ENCODE results near the gene SMPDL3B.

Gene SMPDL3B

GRCh38 chr1:27941671-27942540 is 7.1 kb downstream of the SMPDL3B start:
- no peak for DNase-seq

- no peak for DNase-seq
These were observed 10.2 kb downstream of the SMPDL3B start for GRCh38 chr1:27945020-27945419.

- no peak for DNase-seq
These were observed 14.2 kb downstream of the SMPDL3B start for GRCh38 chr1:27949027-27949426.

GRCh38 chr1:27951396-27951795 is 16.6 kb downstream of the SMPDL3B start:
- no peak for DNase-seq

- DNase-seq = no peak
These were observed 17.3 kb downstream of the SMPDL3B start for GRCh38 chr1:27952147-27952546.

- DNase-seq = no peak
These were observed 19.4 kb downstream of the SMPDL3B start for GRCh38 chr1:27954186-27954585.

- DNase-seq = no peak
These were observed 20.3 kb downstream of the SMPDL3B start for GRCh38 chr1:27955076-27955475.

- no peak for DNase-seq
These were observed 22.0 kb downstream of the SMPDL3B start for GRCh38 chr1:27956761-27957160.

GRCh38 chr1:27957655-27958054 is 22.9 kb downstream of the SMPDL3B start:
- no peak for DNase-seq

- no peak for DNase-seq
These were observed 23.7 kb downstream of the SMPDL3B start for GRCh38 chr1:27958513-27958912.

GRCh38 chr1:27959792-27960603 is 25.2 kb downstream of the SMPDL3B start, which contains the start of gene XKR8:
Gene XKR8, plus strand, starts transcription at chr1:27959973. Its CDS starts 97 bp downstream, at chr1:27960070.
- DNase-seq = peak; percentile 87

GRCh38 chr1:27960762-27961645 is 26.2 kb downstream of the SMPDL3B start:
- DNase-seq = no peak

GRCh38 chr1:27961646-27962221 is 26.9 kb downstream of the SMPDL3B start:
- DNase-seq = no peak

GRCh38 chr1:27963393-27963792 is 28.6 kb downstream of the SMPDL3B start:
- no peak for DNase-seq

GRCh38 chr1:27966402-27967105 is 31.8 kb downstream of the SMPDL3B start:
- DNase-seq = no peak

GRCh38 chr1:27967106-27967883 is 32.5 kb downstream of the SMPDL3B start:
- DNase-seq = no peak

- DNase-seq = no peak
These were observed 33.2 kb downstream of the SMPDL3B start for GRCh38 chr1:27967884-27968466.

GRCh38 chr1:27968692-27969091 is 33.9 kb downstream of the SMPDL3B start:
- DNase-seq = no peak

- no peak for DNase-seq
These were observed 35.6 kb downstream of the SMPDL3B start for GRCh38 chr1:27970401-27970800.

- no peak for DNase-seq
These were observed 36.9 kb downstream of the SMPDL3B start for GRCh38 chr1:27971674-27972073.

GRCh38 chr1:27972141-27972540 is 37.3 kb downstream of the SMPDL3B start:
- DNase-seq = no peak

Data from activated naive CD4-positive, alpha-beta T cell treated with Interleukin-2 at 50 U/mL for 16 hours (primary cell).